ENCODE measurements around the gene IFIT1B.
"Not testable (repeated sequence)": the region's sequence is repeated elsewhere in the genome, so short reads cannot be mapped to it uniquely, and the experiment has no call there.

The IFIT1B gene

GRCh38 chr10:89399956-89400355, 22.1 kb downstream of the IFIT1B start:
- POLR2A ChIA-PET: no interaction called here
- Histone ChIP-seq H3K4me1 (ENCODE audit: control extremely low read depth in 1 of 4, control insufficient read depth in 4 of 4, insufficient read depth in 4 of 4, low read length in 3 of 4) (peaks cover 0 to 2% (median 0%) of the 10 kb centered on the region in 4 experiments), H3K36me3 (ENCODE audit: control insufficient read depth in 4 of 4, insufficient read depth in 4 of 4, low read length in 3 of 4) (peaks cover 0 to 21% (median 9%) of the 10 kb centered on the region in 4 experiments), H3K9me3 (ENCODE audit: control extremely low read depth in 1 of 5, control insufficient read depth in 4 of 5, insufficient read depth in 2 of 5, low read depth in 1 of 5, low read length in 4 of 5) (no peaks in the 10 kb centered on the region), H3K27me3 (replicated peaks in 2 of 5; ENCODE audit: control insufficient read depth in 4 of 5, insufficient read depth in 5 of 5, low read length in 4 of 5) (no peaks in the 10 kb centered on the region), H3K27ac (ENCODE audit: insufficient read depth in 1 of 2, low read depth in 1 of 2, low read length in 2 of 2, poor library complexity in 1 of 2, severe bottlenecking in 2 of 2) (no peak overlapping the region), H3K4me3 (ENCODE audit: control insufficient read depth in 1 of 7, extremely low read depth in 1 of 7, insufficient read depth in 4 of 7, low read depth in 2 of 7, low read length in 6 of 7) (no peak overlapping the region)
- no peak for DNase-seq
- WGBS (ENCODE audit: insufficient coverage): 80% methylated on average over 1 of the region's 1 CpG
- CTCF ChIA-PET: no interaction called here

GRCh38 chr10:89403043-89403442, 25.2 kb downstream of the IFIT1B start:
- ChIA-PET POLR2A (no interaction called here), CTCF (interaction anchor here (0.9 to 1.8 kb wide), 6 partner anchors 9 to 21 kb away, joined by 3 to 6 read pairs (median 4); partner anchors contain the start of gene IFIT5)
- no peaks in the 10 kb centered on the region for H3K4me1 ChIP-seq (ENCODE audit: control extremely low read depth in 1 of 4, control insufficient read depth in 4 of 4, insufficient read depth in 4 of 4, low read length in 3 of 4)
- peaks cover 0 to 20% (median 11%) of the 10 kb centered on the region in 4 experiments for H3K36me3 ChIP-seq (ENCODE audit: control insufficient read depth in 4 of 4, insufficient read depth in 4 of 4, low read length in 3 of 4)
- 100% methylated on average over 1 of the region's 2 CpGs for WGBS (ENCODE audit: insufficient coverage)
- no peak overlapping the region for H3K4me3 ChIP-seq (ENCODE audit: control insufficient read depth in 1 of 7, extremely low read depth in 1 of 7, insufficient read depth in 4 of 7, low read depth in 2 of 7, low read length in 6 of 7)
- no peak for DNase-seq
- H3K9me3 ChIP-seq (ENCODE audit: control extremely low read depth in 1 of 5, control insufficient read depth in 4 of 5, insufficient read depth in 2 of 5, low read depth in 1 of 5, low read length in 4 of 5): no peaks in the 10 kb centered on the region
- no peaks in the 10 kb centered on the region for H3K27me3 ChIP-seq (replicated peaks in 2 of 5; ENCODE audit: control insufficient read depth in 4 of 5, insufficient read depth in 5 of 5, low read length in 4 of 5)
- no peak overlapping the region for H3K27ac ChIP-seq (ENCODE audit: insufficient read depth in 1 of 2, low read depth in 1 of 2, low read length in 2 of 2, poor library complexity in 1 of 2, severe bottlenecking in 2 of 2)

GRCh38 chr10:89404104-89405047, 26.5 kb downstream of the IFIT1B start:
- CTCF ChIA-PET: interaction anchor here (1.4 kb wide), 1 partner anchor 11 kb away, joined by 3 read pairs; no protein-coding TSS in a partner anchor
- WGBS (ENCODE audit: insufficient coverage): 94% methylated on average over 9 of the region's 11 CpGs
- H3K4me1 ChIP-seq (ENCODE audit: control extremely low read depth in 1 of 4, control insufficient read depth in 4 of 4, insufficient read depth in 4 of 4, low read length in 3 of 4): no peaks in the 10 kb centered on the region
- no peaks in the 10 kb centered on the region for H3K27me3 ChIP-seq (replicated peaks in 2 of 5; ENCODE audit: control insufficient read depth in 4 of 5, insufficient read depth in 5 of 5, low read length in 4 of 5)
- no peak overlapping the region for H3K27ac ChIP-seq (ENCODE audit: insufficient read depth in 1 of 2, low read depth in 1 of 2, low read length in 2 of 2, poor library complexity in 1 of 2, severe bottlenecking in 2 of 2)
- no peak overlapping the region for H3K4me3 ChIP-seq (ENCODE audit: control insufficient read depth in 1 of 7, extremely low read depth in 1 of 7, insufficient read depth in 4 of 7, low read depth in 2 of 7, low read length in 6 of 7)
- H3K9me3 ChIP-seq (ENCODE audit: control extremely low read depth in 1 of 5, control insufficient read depth in 4 of 5, insufficient read depth in 2 of 5, low read depth in 1 of 5, low read length in 4 of 5): no peaks in the 10 kb centered on the region
- DNase-seq: no peak
- POLR2A ChIA-PET: no interaction called here
- H3K36me3 ChIP-seq (ENCODE audit: control insufficient read depth in 4 of 4, insufficient read depth in 4 of 4, low read length in 3 of 4): peaks cover 0 to 18% (median 11%) of the 10 kb centered on the region in 4 experiments

- peaks cover 0 to 18% (median 10%) of the 10 kb centered on the region in 4 experiments for H3K36me3 ChIP-seq (ENCODE audit: control insufficient read depth in 4 of 4, insufficient read depth in 4 of 4, low read length in 3 of 4)
- POLR2A ChIA-PET; DNase-seq; H3K27ac ChIP-seq (ENCODE audit: insufficient read depth in 1 of 2, low read depth in 1 of 2, low read length in 2 of 2, poor library complexity in 1 of 2, severe bottlenecking in 2 of 2); H3K4me1 ChIP-seq (ENCODE audit: control extremely low read depth in 1 of 4, control insufficient read depth in 4 of 4, insufficient read depth in 4 of 4, low read length in 3 of 4); H3K27me3 ChIP-seq (replicated peaks in 2 of 5; ENCODE audit: control insufficient read depth in 4 of 5, insufficient read depth in 5 of 5, low read length in 4 of 5); H3K9me3 ChIP-seq (ENCODE audit: control extremely low read depth in 1 of 5, control insufficient read depth in 4 of 5, insufficient read depth in 2 of 5, low read depth in 1 of 5, low read length in 4 of 5); CTCF ChIA-PET; H3K4me3 ChIP-seq (ENCODE audit: control insufficient read depth in 1 of 7, extremely low read depth in 1 of 7, insufficient read depth in 4 of 7, low read depth in 2 of 7, low read length in 6 of 7): not testable (repeated sequence)
- WGBS (ENCODE audit: insufficient coverage): 96% methylated on average over 4 of the region's 9 CpGs
These were observed 28.3 kb downstream of the IFIT1B start for GRCh38 chr10:89406178-89406577.

GRCh38 chr10:89407792-89408191, 29.9 kb downstream of the IFIT1B start:
- H3K27ac ChIP-seq (ENCODE audit: insufficient read depth in 1 of 2, low read depth in 1 of 2, low read length in 2 of 2, poor library complexity in 1 of 2, severe bottlenecking in 2 of 2); DNase-seq; H3K9me3 ChIP-seq (ENCODE audit: control extremely low read depth in 1 of 5, control insufficient read depth in 4 of 5, insufficient read depth in 2 of 5, low read depth in 1 of 5, low read length in 4 of 5); H3K27me3 ChIP-seq (replicated peaks in 2 of 5; ENCODE audit: control insufficient read depth in 4 of 5, insufficient read depth in 5 of 5, low read length in 4 of 5); POLR2A ChIA-PET; CTCF ChIA-PET; H3K4me1 ChIP-seq (ENCODE audit: control extremely low read depth in 1 of 4, control insufficient read depth in 4 of 4, insufficient read depth in 4 of 4, low read length in 3 of 4); H3K4me3 ChIP-seq (ENCODE audit: control insufficient read depth in 1 of 7, extremely low read depth in 1 of 7, insufficient read depth in 4 of 7, low read depth in 2 of 7, low read length in 6 of 7): not testable (repeated sequence)
- WGBS (ENCODE audit: insufficient coverage): 100% methylated on average over 3 of the region's 3 CpGs
- H3K36me3 ChIP-seq (ENCODE audit: control insufficient read depth in 4 of 4, insufficient read depth in 4 of 4, low read length in 3 of 4): peaks cover 0 to 14% (median 4%) of the 10 kb centered on the region in 4 experiments

GRCh38 chr10:89409282-89409681, 31.4 kb downstream of the IFIT1B start:
- H3K27ac ChIP-seq (ENCODE audit: insufficient read depth in 1 of 2, low read depth in 1 of 2, low read length in 2 of 2, poor library complexity in 1 of 2, severe bottlenecking in 2 of 2); CTCF ChIA-PET; H3K36me3 ChIP-seq (ENCODE audit: control insufficient read depth in 4 of 4, insufficient read depth in 4 of 4, low read length in 3 of 4); H3K4me3 ChIP-seq (ENCODE audit: control insufficient read depth in 1 of 7, extremely low read depth in 1 of 7, insufficient read depth in 4 of 7, low read depth in 2 of 7, low read length in 6 of 7); DNase-seq; H3K9me3 ChIP-seq (ENCODE audit: control extremely low read depth in 1 of 5, control insufficient read depth in 4 of 5, insufficient read depth in 2 of 5, low read depth in 1 of 5, low read length in 4 of 5); POLR2A ChIA-PET; H3K27me3 ChIP-seq (replicated peaks in 2 of 5; ENCODE audit: control insufficient read depth in 4 of 5, insufficient read depth in 5 of 5, low read length in 4 of 5): not testable (repeated sequence)
- peaks cover 6 to 10% (median 8%) of the 10 kb centered on the region in 4 experiments for H3K4me1 ChIP-seq (ENCODE audit: control extremely low read depth in 1 of 4, control insufficient read depth in 4 of 4, insufficient read depth in 4 of 4, low read length in 3 of 4)
- 100% methylated on average over 5 of the region's 5 CpGs for WGBS (ENCODE audit: insufficient coverage)

GRCh38 chr10:89410551-89410950, 32.7 kb downstream of the IFIT1B start:
- POLR2A ChIA-PET: interaction anchor here (0.7 kb wide), 1 partner anchor 1760 kb away, joined by 3 read pairs; no protein-coding TSS in a partner anchor
- WGBS (ENCODE audit: insufficient coverage): 17% methylated on average over 1 of the region's 5 CpGs
- H3K9me3 ChIP-seq (ENCODE audit: control extremely low read depth in 1 of 5, control insufficient read depth in 4 of 5, insufficient read depth in 2 of 5, low read depth in 1 of 5, low read length in 4 of 5); H3K4me3 ChIP-seq (ENCODE audit: control insufficient read depth in 1 of 7, extremely low read depth in 1 of 7, insufficient read depth in 4 of 7, low read depth in 2 of 7, low read length in 6 of 7); CTCF ChIA-PET; H3K27ac ChIP-seq (ENCODE audit: insufficient read depth in 1 of 2, low read depth in 1 of 2, low read length in 2 of 2, poor library complexity in 1 of 2, severe bottlenecking in 2 of 2); DNase-seq; H3K27me3 ChIP-seq (replicated peaks in 2 of 5; ENCODE audit: control insufficient read depth in 4 of 5, insufficient read depth in 5 of 5, low read length in 4 of 5); H3K36me3 ChIP-seq (ENCODE audit: control insufficient read depth in 4 of 4, insufficient read depth in 4 of 4, low read length in 3 of 4): not testable (repeated sequence)
- H3K4me1 ChIP-seq (ENCODE audit: control extremely low read depth in 1 of 4, control insufficient read depth in 4 of 4, insufficient read depth in 4 of 4, low read length in 3 of 4): peaks cover 9 to 18% (median 11%) of the 10 kb centered on the region in 4 experiments

Measured in common myeloid progenitor, CD34-positive (primary cell).